Stimulated activated CD8-positive, alpha-beta memory T cell treated with anti-CD3 and anti-CD28 coated beads, Interleukin-4, amount 100 ng/mL, for 1 hour (primary cell): Measurements from ENCODE around the gene ZNF92.
"Not testable (repeated sequence)": the region's sequence is repeated elsewhere in the genome, so short reads cannot be mapped to it uniquely, and the experiment has no call there.

Experiments used
- DNase-seq, 2 donors: peaks; one replicate each; pipeline ENCODE4 v3.0.0-alpha.2; 2020; ENCODE audit warnings: low read depth in 2 of 2, low spot score in 1 of 2

The ZNF92 gene

DNA sequence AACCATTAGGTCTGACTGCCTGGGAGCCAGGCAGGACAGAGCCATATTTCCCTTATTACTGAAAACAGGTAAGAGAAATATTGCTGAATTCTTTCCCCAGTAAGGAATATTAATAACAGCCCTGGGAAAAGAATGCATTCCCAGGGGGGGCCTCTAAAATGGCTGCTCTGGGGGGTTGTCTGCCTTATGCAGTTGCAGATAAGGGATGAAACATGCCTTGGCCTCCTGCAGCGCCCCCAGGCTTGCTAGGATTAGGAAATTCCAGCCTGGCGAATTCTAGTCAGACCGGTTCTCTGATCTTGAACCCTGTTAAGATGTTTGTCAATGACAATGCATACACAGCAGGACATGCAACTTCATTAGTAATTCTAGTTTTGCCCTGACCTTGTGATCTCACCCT lies 49.6 kb downstream of the ZNF92 start:
- DNase-seq, result not testable (repeated sequence)

DNA sequence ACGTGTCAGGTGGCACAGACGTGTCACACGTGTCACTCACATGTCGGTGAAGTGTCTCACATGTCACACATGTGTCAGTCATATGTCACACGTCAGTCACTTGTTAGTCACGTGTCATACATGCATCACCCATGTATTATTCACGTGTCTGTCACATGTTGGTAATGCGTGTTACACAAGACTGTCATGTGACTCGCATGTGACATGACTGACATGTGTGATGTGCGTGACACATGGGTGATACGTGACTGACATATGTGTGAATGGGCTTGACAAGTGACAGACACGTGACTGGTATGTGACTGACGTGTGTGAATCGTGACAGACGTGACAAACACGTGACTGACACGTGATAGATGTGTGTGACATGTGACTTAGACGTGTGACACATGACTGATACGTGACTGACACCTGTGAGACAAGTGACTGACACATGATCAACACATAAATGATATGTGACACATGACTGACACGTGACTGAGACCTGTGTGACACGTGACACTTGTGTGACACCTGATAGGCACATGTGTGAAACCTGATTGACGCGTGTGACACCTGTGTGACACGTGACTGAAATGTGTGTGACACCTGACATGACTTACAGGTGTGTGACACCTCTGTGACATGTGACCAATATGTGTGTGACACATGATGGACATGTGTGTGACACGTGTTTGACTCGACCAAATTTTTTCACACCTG lies 56.1 kb downstream of the ZNF92 start:
- DNase-seq, result no peak

DNA sequence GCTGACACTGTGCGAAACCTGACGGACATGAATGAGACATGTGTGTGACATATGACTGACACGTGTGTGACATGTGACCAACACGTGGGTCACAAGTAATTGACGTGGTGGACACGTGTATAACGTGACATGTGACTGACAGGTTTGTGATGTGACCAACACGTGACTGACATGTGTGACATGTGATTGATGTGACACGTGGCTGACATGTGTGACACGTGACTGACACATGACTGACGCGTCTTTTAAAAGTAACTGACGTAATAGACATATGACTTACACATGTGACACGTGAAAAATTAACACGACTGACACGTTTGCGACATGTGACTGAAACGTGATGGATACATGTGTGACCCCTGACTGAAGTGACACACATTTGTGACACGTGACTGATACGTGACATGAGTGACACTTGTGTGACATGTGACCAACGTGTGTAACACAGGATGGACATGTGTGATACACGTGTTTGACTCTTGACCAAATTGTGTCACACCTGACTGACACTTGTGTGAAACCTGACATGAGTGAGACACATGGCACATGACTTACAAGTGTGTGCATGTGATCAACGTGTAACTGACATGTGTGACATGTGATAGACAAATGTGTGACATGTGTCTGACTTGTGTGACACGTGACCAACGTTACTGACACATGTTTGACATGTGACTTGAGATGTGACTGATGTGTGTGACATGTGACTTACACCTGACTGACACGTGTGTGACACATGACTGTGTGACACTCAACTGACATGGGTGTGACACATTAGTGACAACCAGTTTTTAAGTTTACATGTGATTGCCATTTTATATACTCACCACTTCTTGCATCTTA lies 56.9 kb downstream of the ZNF92 start:
- no peak for DNase-seq

DNA sequence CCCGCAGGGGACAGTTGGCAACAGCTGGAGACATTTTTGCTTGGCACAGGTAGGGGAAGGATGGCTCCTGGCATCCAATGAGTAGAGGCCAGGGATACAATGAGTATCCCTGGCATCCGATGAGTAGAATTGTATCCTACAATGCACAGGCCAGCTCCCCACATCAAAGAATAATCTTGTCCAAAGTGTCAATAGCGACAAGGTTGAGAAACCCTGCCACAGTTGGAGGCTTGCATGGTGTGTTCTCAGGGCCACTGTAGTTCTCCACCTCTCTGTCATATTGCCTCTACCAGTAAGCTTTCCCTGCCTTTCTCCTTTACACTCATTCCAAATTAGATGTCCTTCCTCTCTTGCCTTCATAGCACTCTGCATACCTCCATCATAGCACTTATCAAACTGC lies 60.7 kb downstream of the ZNF92 start:
- DNase-seq, result no peak

DNA sequence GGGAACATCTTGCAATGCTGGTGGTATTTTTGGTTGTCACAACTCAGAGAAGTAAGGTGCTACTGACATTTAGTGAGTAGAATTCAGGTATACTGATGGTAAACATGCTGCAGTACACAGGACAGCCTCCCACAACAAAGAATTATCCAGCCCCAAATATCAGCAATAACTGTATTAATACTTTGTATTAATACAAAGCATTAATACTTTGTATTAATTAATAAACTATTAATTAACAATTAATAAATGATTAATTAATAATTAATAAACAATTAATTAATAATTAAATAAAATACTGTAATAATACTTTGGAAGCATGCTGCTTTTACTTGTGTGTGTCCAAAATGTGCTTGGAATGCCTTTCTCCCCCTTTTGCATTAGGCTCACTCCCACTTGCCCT lies 62.5 kb downstream of the ZNF92 start:
- no peak for DNase-seq

DNA sequence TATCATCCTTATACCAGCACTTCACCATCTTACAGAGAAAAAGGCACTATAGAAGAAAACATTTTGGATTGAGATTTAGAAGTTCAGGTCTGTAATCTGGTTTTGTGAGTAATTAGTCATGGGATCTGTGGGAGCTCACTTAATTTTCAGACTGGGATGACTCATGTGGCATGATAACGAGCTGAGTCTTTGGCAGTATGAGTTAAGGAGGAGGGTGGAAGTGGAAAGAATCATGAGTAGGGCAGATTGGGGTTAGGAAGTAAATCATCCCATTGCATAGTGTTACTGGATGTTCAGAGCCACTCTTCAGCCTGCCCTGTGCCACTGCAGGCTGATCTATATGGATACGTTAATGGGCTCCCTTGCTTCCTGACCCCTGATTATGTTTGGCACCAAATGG lies 64.9 kb downstream of the ZNF92 start:
- DNase-seq, result no peak

DNA sequence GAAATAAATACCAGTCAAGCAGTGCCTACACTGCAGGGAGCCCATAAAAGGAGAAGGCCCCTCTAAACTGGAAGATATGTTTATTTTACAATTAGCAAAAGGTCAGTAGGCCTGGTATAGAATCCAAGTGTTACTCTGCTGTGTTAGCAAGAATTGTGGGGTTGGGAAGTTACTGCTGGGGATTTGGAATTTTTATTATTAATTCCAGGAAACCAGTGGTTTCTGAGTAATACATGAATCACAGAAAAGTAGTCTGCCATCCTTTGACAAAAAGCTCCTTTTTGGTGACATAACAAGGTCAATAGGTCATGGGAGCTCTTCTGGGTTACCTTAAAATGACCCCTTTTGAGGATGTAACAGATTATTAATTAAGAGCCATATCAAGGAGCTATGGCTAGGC lies 67.4 kb downstream of the ZNF92 start:
- no peak for DNase-seq

DNA sequence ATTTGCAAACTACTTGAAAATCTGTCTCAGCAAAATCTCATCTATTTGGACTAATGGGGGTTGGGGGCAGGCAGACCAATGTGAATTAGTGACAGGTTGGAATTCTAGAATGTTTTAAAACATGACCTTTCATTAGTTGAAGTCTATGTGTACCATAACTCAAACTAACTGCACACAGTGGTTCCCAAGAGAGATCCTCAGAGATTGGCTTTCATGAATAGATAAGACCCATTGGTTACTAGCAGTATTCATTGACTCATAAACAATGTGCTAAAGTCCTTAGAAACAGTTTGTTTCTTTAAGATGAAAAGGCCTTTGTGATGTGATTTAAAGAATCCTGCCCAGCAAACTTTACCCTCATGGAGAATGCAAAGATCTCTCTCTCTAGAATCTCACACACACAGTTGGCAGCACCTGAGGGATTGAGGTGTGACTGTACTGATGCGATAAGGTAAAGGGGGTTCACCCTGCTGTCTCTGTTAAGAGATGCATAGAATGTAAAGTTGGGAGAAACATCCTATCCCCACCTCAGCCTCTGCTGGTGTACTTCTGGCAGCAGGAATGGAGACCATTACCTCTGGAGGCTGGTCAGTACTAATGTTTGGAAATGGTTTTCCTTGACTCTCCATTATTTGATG lies 70.7 kb downstream of the ZNF92 start:
- DNase-seq, result no peak

DNA sequence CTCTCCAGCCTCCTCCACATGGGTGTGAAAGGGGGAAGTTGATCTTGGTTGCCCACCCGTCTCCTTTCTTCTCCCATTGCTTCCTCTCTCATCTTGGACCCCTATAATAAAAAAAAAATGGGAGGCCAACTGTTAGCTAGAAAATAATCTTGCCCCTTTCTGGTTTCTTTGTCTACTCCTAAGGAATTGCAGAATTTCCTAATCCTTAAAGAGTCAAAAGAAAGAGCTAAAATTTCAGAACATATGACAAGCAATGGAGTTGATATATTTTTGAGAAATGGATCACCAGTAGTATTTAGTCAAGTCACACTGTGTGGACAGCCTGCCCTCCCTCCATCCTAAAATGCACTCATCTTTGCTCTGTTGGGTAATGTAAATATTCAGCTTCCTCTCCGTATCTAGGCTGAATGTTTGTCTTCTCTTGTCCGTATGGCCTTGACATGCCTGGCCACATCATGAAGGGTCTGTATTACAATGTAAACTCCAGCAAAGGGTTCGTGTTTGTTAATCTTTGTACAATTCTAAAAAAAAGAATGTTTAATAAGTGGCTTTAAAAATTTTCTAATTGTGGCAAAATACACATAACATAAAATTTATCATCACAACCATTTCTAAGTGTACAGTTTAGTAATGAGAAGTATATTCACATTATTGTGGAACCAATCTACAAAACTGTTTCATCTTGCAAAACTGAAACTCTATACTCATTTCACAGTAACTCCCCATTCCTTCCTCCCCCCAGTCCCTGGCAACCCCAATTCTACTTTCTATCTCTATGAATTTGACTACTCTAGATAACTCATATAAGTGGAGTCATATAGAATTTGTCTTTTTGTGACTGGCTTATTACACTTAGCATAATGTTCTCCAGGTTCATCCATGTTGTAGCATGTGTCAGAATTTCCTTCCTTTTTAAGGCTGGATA lies 71.5 kb downstream of the ZNF92 start:
- no peak for DNase-seq

DNA sequence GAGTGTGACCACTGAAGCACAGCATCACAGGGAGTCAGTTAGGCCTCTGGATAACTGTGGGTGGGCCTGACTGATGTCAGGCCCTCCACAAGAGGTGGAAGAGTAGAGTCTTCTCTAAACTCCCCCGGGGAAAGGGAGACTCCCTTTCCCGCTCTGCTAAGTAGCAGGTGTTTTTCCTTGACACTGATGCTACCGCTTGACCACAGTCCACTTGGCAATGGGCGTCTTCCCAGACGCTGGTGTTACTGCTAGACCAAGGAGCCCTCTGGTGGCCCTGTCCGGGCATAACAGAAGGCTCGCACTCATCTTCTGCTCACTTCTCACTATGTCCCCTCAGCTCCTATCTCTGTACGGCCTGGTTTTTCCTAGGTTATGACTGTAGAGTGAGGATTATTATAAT lies 73.4 kb downstream of the ZNF92 start:
- DNase-seq, result not testable (repeated sequence)

DNA sequence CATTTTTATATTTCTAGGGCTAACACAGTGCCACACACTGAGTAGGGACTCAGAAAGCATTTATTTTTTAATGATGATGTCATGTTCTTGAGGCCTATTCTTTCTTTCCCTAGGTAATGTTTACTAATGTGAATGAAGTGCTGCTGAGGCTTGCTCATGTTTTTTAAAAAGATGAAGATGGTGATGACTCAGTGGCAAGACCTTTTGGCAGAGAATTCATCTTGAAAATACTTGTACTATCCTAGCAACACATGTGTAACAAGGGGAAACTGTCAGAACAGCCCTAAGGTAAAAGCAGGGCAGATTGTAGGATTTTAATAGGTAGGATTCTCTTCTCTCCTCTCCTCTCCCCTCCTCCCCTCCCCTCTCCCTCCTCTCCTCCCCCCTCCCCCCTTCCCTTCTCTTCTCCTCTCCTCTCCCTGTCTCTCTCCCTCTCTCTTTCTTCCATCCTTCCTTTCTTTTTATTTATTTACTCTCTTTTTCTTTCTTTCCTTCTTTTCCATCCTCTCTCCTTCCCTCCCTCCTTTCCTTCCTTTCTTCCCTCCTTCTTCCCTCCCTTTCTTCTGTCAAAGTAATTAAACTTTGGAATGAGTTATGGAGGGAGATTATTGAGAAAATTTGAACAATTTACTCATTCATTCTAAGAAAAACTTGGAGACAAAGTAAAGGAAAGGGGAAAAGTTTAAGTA lies 75.3 kb downstream of the ZNF92 start:
- DNase-seq, result no peak

DNA sequence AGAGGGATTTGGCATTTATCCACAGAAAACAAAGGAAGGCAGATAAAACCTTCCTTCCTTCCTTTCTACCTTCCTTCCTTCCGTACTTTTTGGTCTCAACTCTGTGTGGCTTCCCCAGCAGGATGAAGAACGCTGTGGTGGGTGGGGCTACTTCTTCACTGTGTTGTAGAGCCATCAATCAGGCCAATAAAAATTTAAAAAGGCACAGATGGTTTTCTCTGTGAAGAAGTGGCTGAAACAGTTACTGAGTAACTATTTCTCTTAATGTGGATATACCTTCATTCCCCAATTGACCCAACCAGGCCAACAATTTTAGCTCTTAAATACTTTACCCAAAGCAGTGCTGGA lies 75.8 kb downstream of the ZNF92 start:
- no peak for DNase-seq
